NCI-H2029 treated with DMSO at 0.1 percent for 48 hours (cell line): ENCODE results near the gene CALML3.

ENCODE experiments used
- DNase-seq: peaks from one replicate; lab custom pipeline; 2025; lab: John Stamatoyannopoulos, UW

Gene CALML3

DNA sequence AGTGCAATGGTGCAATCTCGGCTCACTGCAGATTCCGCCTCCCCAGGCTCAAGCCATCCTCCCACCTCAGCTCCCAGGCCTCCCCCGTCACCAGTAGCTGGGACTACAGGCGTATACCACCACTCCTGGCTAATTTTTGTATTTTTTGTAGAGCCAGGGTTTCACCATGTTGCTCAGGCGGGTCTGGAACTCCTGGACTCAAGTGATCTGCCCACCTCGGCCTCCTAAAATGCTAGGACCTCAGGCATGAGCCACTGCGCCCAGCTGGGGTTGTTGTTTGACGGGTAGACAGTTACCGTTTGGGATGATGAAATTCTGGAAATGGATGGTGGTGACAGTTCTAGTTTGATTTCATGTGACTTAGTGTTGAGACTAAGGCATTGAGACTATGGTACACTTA, 15.3 kb downstream of the CALML3 start:
- DNase-seq: no peak

DNA sequence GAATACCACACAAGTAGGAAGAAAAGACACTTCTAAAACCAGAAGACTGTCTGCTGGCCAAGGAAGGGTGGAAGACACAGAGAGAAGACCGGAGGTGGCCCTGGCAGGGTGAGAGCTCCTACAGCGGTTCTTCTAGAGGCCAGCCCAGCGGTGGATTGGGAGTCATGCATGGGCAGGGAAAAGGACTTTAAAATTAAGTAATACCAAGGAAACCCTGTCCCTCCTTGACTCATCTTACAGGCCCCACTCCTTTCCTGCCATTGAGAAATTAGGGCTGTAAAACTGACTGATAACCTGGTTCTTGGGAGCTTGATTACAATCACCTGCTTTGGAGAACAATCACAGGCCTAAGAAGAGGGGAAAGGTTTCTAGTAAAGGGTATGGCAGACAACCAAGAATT, 16.1 kb downstream of the CALML3 start:
- no peak for DNase-seq

DNA sequence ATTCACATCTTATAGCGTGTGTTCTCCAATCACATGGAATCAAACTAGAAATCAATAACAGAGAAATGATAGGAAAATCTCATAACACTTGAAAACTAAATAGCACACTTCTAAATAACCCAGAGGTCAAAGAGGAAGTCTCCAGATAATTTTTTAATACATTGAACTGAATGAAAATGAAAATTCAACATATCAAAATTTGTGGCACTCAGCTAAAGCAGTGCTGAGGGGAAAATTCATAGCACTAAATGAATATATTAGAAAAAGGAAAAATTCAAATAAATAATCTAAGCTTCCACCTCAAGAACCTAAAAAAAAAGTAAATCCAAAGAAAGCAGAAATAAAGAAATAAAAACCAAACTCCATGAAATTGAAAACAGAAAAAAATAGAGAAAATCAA, 17.3 kb downstream of the CALML3 start:
- DNase-seq: no peak

GRCh38 chr10:5543623-5544022, 18.9 kb downstream of the CALML3 start:
- no peak for DNase-seq

GRCh38 chr10:5544216-5544805, 19.6 kb downstream of the CALML3 start:
- DNase-seq: no peak

- no peak for DNase-seq
These were observed 20.2 kb downstream of the CALML3 start for GRCh38 chr10:5545011-5545410.

GRCh38 chr10:5545426-5545777, 20.6 kb downstream of the CALML3 start:
- no peak for DNase-seq

- DNase-seq: peak; percentile 85
These were observed 21.3 kb downstream of the CALML3 start for GRCh38 chr10:5545778-5546710.

GRCh38 chr10:5546891-5547680, 22.3 kb downstream of the CALML3 start:
- DNase-seq: peak; percentile 44

- DNase-seq: no peak
These were observed 22.8 kb downstream of the CALML3 start for GRCh38 chr10:5547681-5547930.

GRCh38 chr10:5547931-5548660, 23.3 kb downstream of the CALML3 start:
- peak; percentile 73 for DNase-seq

DNA sequence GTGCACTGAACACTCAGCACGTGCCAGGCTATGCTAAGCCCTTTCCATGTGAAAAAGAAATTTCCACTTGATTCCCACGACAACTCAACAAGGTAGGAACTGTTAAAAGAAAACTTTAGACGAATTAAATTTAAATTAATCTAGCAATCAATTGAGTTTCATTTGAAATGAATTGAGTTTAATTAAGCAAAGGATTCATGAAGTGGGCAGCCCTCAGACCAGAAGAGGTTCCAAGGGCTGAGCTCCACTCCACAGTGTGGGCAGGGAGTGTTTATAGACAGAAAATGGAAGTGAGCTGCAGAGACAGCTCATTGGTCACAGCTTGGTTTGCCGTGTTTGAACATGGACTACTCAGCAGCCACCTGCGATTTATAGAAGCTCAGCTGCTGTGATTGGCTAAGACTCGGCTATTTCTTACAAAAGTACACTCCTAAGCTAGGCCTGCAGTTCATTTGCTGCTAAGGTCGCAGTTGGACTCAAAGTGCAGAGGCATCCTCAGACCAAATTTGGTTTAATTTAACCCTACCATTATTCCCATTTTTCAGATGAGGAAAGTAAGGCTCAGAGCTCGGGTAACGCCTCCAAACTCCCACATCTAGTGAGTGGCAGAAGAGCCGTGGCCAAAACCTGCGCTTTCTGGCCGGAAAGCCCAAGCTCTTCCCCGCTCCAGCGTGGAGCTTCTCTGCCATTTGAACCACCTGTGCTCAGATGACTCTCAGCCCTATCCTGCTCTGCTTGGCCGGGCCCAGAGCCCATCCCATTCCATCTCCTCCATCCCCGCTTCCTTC, 24.9 kb downstream of the CALML3 start:
- no peak for DNase-seq

DNA sequence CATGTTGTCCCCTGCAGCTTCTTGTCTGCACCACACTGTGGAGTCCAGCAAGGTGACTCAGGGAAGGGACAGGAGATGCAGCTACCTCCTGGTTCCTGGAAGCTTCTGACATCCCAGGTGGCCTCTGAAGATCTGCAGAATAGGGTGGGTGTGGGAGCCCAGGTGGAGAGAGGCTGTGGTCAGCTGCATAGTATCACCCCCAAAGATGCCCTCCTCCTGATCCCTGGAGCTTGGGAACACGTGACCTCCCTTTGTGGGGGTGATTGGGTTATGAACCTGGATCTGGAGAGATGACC, 25.4 kb downstream of the CALML3 start:
- DNase-seq: no peak

GRCh38 chr10:5550621-5551530, 26.1 kb downstream of the CALML3 start:
- peak; percentile 40 for DNase-seq

GRCh38 chr10:5551531-5552375, 27.0 kb downstream of the CALML3 start:
- DNase-seq: no peak

DNA sequence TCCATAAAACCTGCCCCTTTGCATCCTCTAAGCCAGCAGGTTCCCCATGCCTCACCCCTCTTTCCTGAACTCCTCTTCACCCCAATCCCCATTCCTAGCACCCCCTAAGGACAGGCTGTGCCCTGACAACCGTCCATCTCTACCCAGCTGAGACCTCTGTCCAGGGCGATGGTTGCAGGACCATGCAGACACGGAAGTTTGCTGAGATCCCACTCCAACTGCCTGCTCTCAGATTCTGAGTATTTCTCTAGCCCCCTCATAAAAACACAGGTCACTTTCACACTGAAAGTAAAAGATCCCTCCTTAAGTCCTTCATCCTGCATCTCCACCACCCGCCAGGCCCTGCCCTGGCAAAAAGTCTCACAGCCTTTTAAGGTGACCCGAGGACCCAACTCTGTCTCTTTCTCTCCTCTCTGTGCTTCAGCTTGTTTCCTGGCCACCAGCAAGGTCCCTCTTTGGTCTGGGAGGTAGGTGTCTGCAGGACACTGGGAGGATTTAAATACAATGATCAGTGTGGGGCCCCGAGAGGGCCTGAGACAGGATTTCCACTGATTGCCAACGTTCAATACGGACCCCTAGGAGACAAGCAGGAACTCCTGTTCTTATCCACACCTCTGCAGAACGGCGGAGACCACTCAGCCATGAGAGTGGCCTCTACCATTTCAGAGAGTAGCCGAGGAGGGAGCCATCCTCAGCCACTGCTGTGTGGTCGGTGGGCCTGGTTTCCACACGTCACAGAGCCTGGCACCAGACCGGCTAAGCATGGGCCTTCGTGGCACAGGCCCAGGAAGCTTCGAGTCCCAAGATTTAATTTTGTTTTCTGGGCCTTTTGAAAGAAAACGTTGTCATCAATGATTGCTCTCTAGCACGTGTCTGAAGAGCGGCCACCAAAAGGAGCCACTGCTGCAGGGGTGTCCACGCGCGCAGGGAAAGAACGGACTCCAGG, 27.9 kb downstream of the CALML3 start:
- no peak for DNase-seq

DNA sequence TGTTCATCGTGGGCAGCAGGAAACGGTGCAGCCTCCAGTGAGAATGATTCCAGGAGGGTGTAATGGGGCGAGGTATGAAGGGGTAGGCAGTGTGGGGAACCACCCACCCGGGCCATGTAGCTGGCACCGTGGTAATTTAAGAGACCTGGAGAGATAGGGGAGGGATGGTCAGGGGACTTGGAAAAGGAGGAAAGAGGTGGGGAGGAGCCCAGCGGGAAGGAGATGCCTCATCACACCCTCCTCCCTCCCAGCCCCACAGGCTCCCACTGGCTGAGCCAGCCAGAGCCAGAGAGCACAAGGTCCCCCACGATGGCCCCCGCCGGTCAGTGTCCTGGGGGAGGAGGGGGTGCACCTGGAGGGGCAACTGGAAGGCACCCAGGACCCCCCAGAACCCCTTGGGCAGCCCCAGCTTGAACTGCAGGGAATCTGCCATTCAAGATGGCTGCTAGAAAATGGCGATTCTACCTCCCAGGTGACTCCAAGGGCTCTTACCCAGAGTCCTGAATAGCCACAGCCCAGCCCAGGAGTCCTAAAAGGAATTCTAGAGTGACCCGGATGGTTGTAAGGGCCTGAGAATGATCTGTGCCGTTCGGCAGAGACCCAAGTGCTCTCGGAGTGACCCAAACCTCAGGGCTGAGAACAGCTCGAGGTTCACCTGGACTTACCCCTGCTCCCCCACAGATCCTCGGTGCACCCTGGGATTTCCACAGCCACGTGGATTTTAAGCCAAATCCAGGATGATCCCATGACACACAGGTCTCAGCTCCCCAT, 28.8 kb downstream of the CALML3 start:
- no peak for DNase-seq

DNA sequence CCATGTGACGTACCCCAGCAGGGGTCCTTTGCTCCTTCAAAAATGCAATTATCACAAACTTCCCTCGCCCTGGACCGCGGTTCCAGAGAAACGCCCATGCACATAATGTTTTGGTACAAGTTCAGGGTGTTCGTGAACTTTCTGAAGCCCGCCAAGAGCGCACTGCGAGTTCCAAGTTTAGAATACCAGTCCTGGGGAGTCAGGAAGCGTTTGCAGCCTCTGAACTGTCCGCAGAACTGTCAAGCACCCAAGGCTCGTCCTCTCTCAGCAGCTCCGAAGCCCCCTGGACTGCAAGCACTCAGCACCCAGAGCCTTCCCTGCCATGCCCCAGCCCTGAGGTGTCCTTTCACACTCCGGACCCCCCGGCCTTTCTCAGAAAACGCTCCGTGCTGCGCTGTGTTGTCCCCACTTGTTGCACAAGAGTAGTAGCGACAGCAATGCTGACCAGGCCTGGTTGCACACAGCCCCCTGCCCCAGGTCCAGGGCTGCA, 30.3 kb downstream of the CALML3 start:
- DNase-seq: no peak
